Measurements from ENCODE around the gene MYBBP1A.

DNA sequence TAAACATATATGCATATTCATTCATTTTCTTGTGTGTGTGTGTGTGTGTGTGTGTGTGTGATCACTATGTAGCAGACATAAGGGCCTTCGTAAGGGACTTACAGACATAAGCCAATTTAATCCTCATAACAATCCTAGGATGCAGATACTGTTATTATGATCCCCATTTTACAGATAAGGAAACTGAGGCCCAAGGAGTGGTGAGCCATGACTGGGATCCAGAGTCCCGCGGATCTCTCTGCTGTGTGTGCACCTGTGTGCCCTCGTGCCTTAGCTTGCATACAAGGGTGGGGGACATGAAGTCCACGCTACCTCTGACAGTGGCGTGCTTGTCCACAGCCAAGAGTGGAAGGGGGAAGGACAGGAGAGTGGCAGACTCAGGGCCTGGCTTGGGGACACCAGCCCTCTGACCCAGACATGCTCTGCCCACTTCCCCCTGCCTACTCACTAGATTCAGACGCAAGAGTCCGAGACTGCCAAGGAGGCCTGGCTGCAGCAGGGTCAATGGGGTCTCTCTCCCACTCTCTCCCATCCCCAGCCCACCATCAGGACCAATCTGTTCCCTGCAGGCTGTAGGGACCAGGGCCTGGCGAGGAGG, 19.4 kb upstream of the MYBBP1A start:
- TF ChIP-seq, protein P1, sequence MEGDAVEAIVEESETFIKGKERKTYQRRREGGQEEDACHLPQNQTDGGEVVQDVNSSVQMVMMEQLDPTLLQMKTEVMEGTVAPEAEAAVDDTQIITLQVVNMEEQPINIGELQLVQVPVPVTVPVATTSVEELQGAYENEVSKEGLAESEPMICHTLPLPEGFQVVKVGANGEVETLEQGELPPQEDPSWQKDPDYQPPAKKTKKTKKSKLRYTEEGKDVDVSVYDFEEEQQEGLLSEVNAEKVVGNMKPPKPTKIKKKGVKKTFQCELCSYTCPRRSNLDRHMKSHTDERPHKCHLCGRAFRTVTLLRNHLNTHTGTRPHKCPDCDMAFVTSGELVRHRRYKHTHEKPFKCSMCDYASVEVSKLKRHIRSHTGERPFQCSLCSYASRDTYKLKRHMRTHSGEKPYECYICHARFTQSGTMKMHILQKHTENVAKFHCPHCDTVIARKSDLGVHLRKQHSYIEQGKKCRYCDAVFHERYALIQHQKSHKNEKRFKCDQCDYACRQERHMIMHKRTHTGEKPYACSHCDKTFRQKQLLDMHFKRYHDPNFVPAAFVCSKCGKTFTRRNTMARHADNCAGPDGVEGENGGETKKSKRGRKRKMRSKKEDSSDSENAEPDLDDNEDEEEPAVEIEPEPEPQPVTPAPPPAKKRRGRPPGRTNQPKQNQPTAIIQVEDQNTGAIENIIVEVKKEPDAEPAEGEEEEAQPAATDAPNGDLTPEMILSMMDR (IDR thresholded peaks at IDR 0.05 in 2 of 3, conservative IDR thresholded peaks at IDR 0.05 in 1 of 3; ENCODE audit: borderline replicate concordance in 1 of 3, insufficient read depth in 1 of 3, low read depth in 2 of 3, low read length in 2 of 3): no peak
- TF ChIP-seq TCF7L2 (IDR thresholded peaks at IDR 0.05; ENCODE audit: borderline replicate concordance, extremely low read depth, insufficient read depth, insufficient read length): no peak
- TF ChIP-seq POLR2A (IDR thresholded peaks at IDR 0.05; ENCODE audit: borderline replicate concordance, extremely low read depth, insufficient read depth, insufficient read length): no peak
- TF ChIP-seq POLR2AphosphoS5 (IDR thresholded peaks at IDR 0.05; ENCODE audit: low read depth, low read length): no peak
- no peak for TF ChIP-seq EZH2 (IDR thresholded peaks at IDR 0.05)
- TF ChIP-seq EZH2phosphoT487 (IDR thresholded peaks at IDR 0.05; ENCODE audit: borderline replicate concordance): no peak
